SK-N-MC (cell line): ENCODE results near the gene NOS1AP.

ENCODE experiments used
- DNase-seq: peaks from one replicate; pipeline ENCODE4 v3.0.0-alpha.2; 2011; ENCODE audit warnings: low read depth, low spot score
- H3K27ac ChIP-seq: fragments of 200-600 bp; sonication (generic); 2 replicates; pipeline ENCODE4 v1.5.1; 2016; ENCODE audit warnings: mixed run types
- H3K36me3 ChIP-seq: fragments of 200-600 bp; sonication (generic); 2 replicates; pipeline ENCODE4 v1.6.1; 2017; ENCODE audit warnings: antibody characterized with exemption, low read length, mixed read lengths; ENCODE audit not compliant: insufficient read depth
- H3K4me3 ChIP-seq: fragments of 200-600 bp; sonication (generic); 2 replicates; pipeline ENCODE4 v1.5.1; 2016
- H3K9ac ChIP-seq: fragments of 200-600 bp; sonication (generic); 2 replicates; pipeline ENCODE4 v1.8.0; 2017; ENCODE audit warnings: mixed run types, mixed read lengths; ENCODE audit not compliant: insufficient read length
- H3K9me3 ChIP-seq: fragments of 200-600 bp; sonication (generic); 2 replicates; pipeline ENCODE4 v1.6.1; 2017; ENCODE audit warnings: low read depth, mild to moderate bottlenecking, antibody characterized with exemption, low read length, moderate library complexity, mixed read lengths
- EZH2 ChIP-seq: fragments of 200-600 bp; sonication (generic); IDR thresholded peaks from one replicate; pipeline ENCODE4 v1.6.1; 2017; ENCODE audit warnings: antibody characterized with exemption
- FOXP2 ChIP-seq: optimal IDR thresholded peaks from 2 replicates; pipeline ENCODE3; 2011; ENCODE audit warnings: mild to moderate bottlenecking, moderate library complexity; ENCODE audit not compliant: insufficient read depth; ENCODE audit errors: extremely low read length, control extremely low read depth
- POLR2AphosphoS5 ChIP-seq: IDR thresholded peaks from 2 replicates; pipeline ENCODE4 v1.6.1; 2012; ENCODE audit warnings: mild to moderate bottlenecking, low read depth, low read length, borderline replicate concordance

Gene NOS1AP

GRCh38 chr1:162272419-162272818 is 202.9 kb downstream of the NOS1AP start:
- TF ChIP-seq EZH2 (no peak), POLR2AphosphoS5 (no peak), FOXP2 (no peak)
- Histone ChIP-seq H3K9ac (no peak overlapping the region), H3K27ac (no peak overlapping the region; the same call in 1 of the 2 replicates), H3K4me3 (no peak overlapping the region), H3K36me3 (no peaks in the 10 kb centered on the region), H3K9me3 (no peaks in the 10 kb centered on the region)
- DNase-seq, result no peak

- no peaks in the 10 kb centered on the region for H3K9me3 ChIP-seq
- H3K36me3 ChIP-seq, result no peaks in the 10 kb centered on the region
- DNase-seq, result no peak
- TF ChIP-seq POLR2AphosphoS5, result no peak
- TF ChIP-seq FOXP2, result no peak
- TF ChIP-seq EZH2, result no peak
- no peak overlapping the region for H3K27ac ChIP-seq
- H3K9ac ChIP-seq, result no peak overlapping the region
- H3K4me3 ChIP-seq, result no peak overlapping the region
Observed at GRCh38 chr1:162275622-162276175, 206.2 kb downstream of the NOS1AP start.

- Histone ChIP-seq H3K36me3 (no peaks in the 10 kb centered on the region), H3K9me3 (no peaks in the 10 kb centered on the region), H3K9ac (no peak overlapping the region), H3K4me3 (no peak overlapping the region), H3K27ac (no peak overlapping the region)
- TF ChIP-seq FOXP2 (no peak), EZH2 (no peak), POLR2AphosphoS5 (no peak)
- no peak for DNase-seq
Observed at GRCh38 chr1:162276493-162276892, 207.0 kb downstream of the NOS1AP start.

- Histone ChIP-seq H3K4me3 (no peak overlapping the region), H3K9ac (peak overlapping the region; percentile 28), H3K27ac (peak overlapping the region; percentile 44; the same call in 1 of the 2 replicates), H3K9me3 (no peaks in the 10 kb centered on the region), H3K36me3 (no peaks in the 10 kb centered on the region)
- DNase-seq, result no peak
- TF ChIP-seq EZH2, result no peak
Observed at GRCh38 chr1:162279136-162279498, 209.6 kb downstream of the NOS1AP start.

GRCh38 chr1:162281426-162281825 is 211.9 kb downstream of the NOS1AP start:
- no peak for TF ChIP-seq POLR2AphosphoS5
- no peak for TF ChIP-seq FOXP2
- TF ChIP-seq EZH2, result no peak
- Histone ChIP-seq H3K9ac (no peak overlapping the region), H3K27ac (0 out of 2 replicates have a peak overlapping the region, but pooled peaks have one; percentile 1), H3K4me3 (no peak overlapping the region), H3K36me3 (no peaks in the 10 kb centered on the region), H3K9me3 (no peaks in the 10 kb centered on the region)
- no peak for DNase-seq

- no peak overlapping the region for H3K27ac ChIP-seq
- H3K9me3 ChIP-seq, result no peaks in the 10 kb centered on the region
- no peak overlapping the region for H3K9ac ChIP-seq
- no peak for DNase-seq
- no peaks in the 10 kb centered on the region for H3K36me3 ChIP-seq
- H3K4me3 ChIP-seq, result no peak overlapping the region
- TF ChIP-seq EZH2, result no peak
- TF ChIP-seq POLR2AphosphoS5, result no peak
- no peak for TF ChIP-seq FOXP2
Observed at GRCh38 chr1:162283657-162284056, 214.2 kb downstream of the NOS1AP start.

GRCh38 chr1:162284206-162284955 is 214.9 kb downstream of the NOS1AP start:
- Histone ChIP-seq H3K9me3 (no peaks in the 10 kb centered on the region), H3K4me3 (no peak overlapping the region), H3K27ac (peak overlapping the region; percentile 97), H3K36me3 (no peaks in the 10 kb centered on the region), H3K9ac (no peak overlapping the region)
- no peak for TF ChIP-seq FOXP2
- no peak for TF ChIP-seq EZH2
- TF ChIP-seq POLR2AphosphoS5, result no peak
- DNase-seq, result no peak

- Histone ChIP-seq H3K4me3 (peak overlapping the region; percentile 12; the same call in 1 of the 2 replicates), H3K9me3 (no peaks in the 10 kb centered on the region), H3K9ac (peak overlapping the region; percentile 37), H3K36me3 (peaks cover 6% of the 10 kb centered on the region; the same call in 1 of the 2 replicates), H3K27ac (peak overlapping the region; percentile 97)
- no peak for DNase-seq
- no peak for TF ChIP-seq EZH2
- no peak for TF ChIP-seq FOXP2
Observed at GRCh38 chr1:162285149-162285561, 215.7 kb downstream of the NOS1AP start.
